ENCODE results near the gene GLYR1. TPM values are rescaled to one million over a fixed set of nuclear protein-coding genes. Genes with fewer than 3 reads are reported as not detected.

GLYR1 gene
- total RNA-seq, 1 donor from 2014 or later = 53.0 TPM

- peaks cover under 1% of the 10 kb centered on the region for H3K27me3 Mint-ChIP-seq (ENCODE audit: insufficient read depth, low read depth)
- no peaks in the 10 kb centered on the region for H3K9me3 Mint-ChIP-seq
- no peak overlapping the region for H3K27ac ChIP-seq
- peaks cover 14% of the 10 kb centered on the region for H3K36me3 Mint-ChIP-seq
- H3K27me3 ChIP-seq = no peaks in the 10 kb centered on the region
- no peak overlapping the region for H3K4me3 ChIP-seq
- peaks cover 5% of the 10 kb centered on the region for H3K79me2 ChIP-seq (ENCODE audit: low read depth)
- H2AFZ ChIP-seq (replicated peaks) = no peak overlapping the region
- no peak for DNase-seq (ENCODE audit: low spot score)
- peaks cover 15% of the 10 kb centered on the region for H3K4me1 Mint-ChIP-seq
- H4K20me1 ChIP-seq (ENCODE audit: low read depth) = no peaks in the 10 kb centered on the region
- no peaks in the 10 kb centered on the region for H3K9me3 ChIP-seq (ENCODE audit: low read depth)
- H3K36me3 ChIP-seq = peaks cover 8% of the 10 kb centered on the region
- peaks cover 45% of the 10 kb centered on the region for H3F3A ChIP-seq (ENCODE audit: low read depth)
- peaks cover 15% of the 10 kb centered on the region for H3K4me1 ChIP-seq
- no peak overlapping the region for H3K4me3 Mint-ChIP-seq
- H3K9ac ChIP-seq = no peak overlapping the region
- TF ChIP-seq CTCF (IDR thresholded peaks at IDR 0.05) = no peak
- TF ChIP-seq EZH2 (IDR thresholded peaks at IDR 0.05) = no peak
- TF ChIP-seq EZH2phosphoT487 (IDR thresholded peaks at IDR 0.05) = no peak
- no peak overlapping the region for H3K4me2 ChIP-seq
- H3K27ac Mint-ChIP-seq = no peak overlapping the region
Observed at GRCh38 chr16:4805231-4805630, 41.9 kb downstream of the GLYR1 start.

- Histone ChIP-seq H3K79me2 (ENCODE audit: low read depth) (peaks cover 5% of the 10 kb centered on the region), H2AFZ (replicated peaks) (no peak overlapping the region), H3K4me2 (peak overlapping the region; percentile 83), H3K9ac (no peak overlapping the region), H3K36me3 (peaks cover 8% of the 10 kb centered on the region), H3K4me1 (peaks cover 15% of the 10 kb centered on the region), H3K27me3 (no peaks in the 10 kb centered on the region), H3F3A (ENCODE audit: low read depth) (peaks cover 45% of the 10 kb centered on the region), H3K9me3 (ENCODE audit: low read depth) (no peaks in the 10 kb centered on the region), H4K20me1 (ENCODE audit: low read depth) (no peaks in the 10 kb centered on the region), H3K4me3 (no peak overlapping the region), H3K27ac (no peak overlapping the region)
- peaks cover 15% of the 10 kb centered on the region for H3K4me1 Mint-ChIP-seq
- DNase-seq (ENCODE audit: low spot score) = no peak
- TF ChIP-seq CTCF (IDR thresholded peaks at IDR 0.05) = no peak
- TF ChIP-seq EZH2 (IDR thresholded peaks at IDR 0.05) = no peak
- TF ChIP-seq EZH2phosphoT487 (IDR thresholded peaks at IDR 0.05) = no peak
- peaks cover 11% of the 10 kb centered on the region for H3K36me3 Mint-ChIP-seq
- no peaks in the 10 kb centered on the region for H3K27me3 Mint-ChIP-seq (ENCODE audit: insufficient read depth, low read depth)
- peak overlapping the region; percentile 90 for H3K4me3 Mint-ChIP-seq
- H3K9me3 Mint-ChIP-seq = no peaks in the 10 kb centered on the region
- H3K27ac Mint-ChIP-seq = no peak overlapping the region
Observed at GRCh38 chr16:4803898-4804762, 43.0 kb downstream of the GLYR1 start.

- no peaks in the 10 kb centered on the region for H3K9me3 ChIP-seq (ENCODE audit: low read depth)
- Mint-ChIP-seq H3K36me3 (peaks cover 11% of the 10 kb centered on the region), H3K4me3 (peak overlapping the region; percentile 90), H3K27ac (no peak overlapping the region), H3K27me3 (ENCODE audit: insufficient read depth, low read depth) (peaks cover 4% of the 10 kb centered on the region), H3K4me1 (peaks cover 15% of the 10 kb centered on the region), H3K9me3 (no peaks in the 10 kb centered on the region)
- H3K79me2 ChIP-seq (ENCODE audit: low read depth) = peaks cover 5% of the 10 kb centered on the region
- H3K27ac ChIP-seq = no peak overlapping the region
- no peaks in the 10 kb centered on the region for H4K20me1 ChIP-seq (ENCODE audit: low read depth)
- DNase-seq (ENCODE audit: low spot score) = no peak
- TF ChIP-seq EZH2 (IDR thresholded peaks at IDR 0.05) (no peak), CTCF (IDR thresholded peaks at IDR 0.05) (no peak), EZH2phosphoT487 (IDR thresholded peaks at IDR 0.05) (no peak)
- H3F3A ChIP-seq (ENCODE audit: low read depth) = peaks cover 45% of the 10 kb centered on the region
- peak overlapping the region; percentile 77 for H2AFZ ChIP-seq (replicated peaks)
- peaks cover 8% of the 10 kb centered on the region for H3K36me3 ChIP-seq
- H3K9ac ChIP-seq = no peak overlapping the region
- H3K27me3 ChIP-seq = no peaks in the 10 kb centered on the region
- H3K4me2 ChIP-seq = peak overlapping the region; percentile 83
- H3K4me3 ChIP-seq = peak overlapping the region; percentile 91
- peaks cover 15% of the 10 kb centered on the region for H3K4me1 ChIP-seq
Observed at GRCh38 chr16:4803401-4803844, 43.7 kb downstream of the GLYR1 start.
